Astrocyte of the spinal cord (primary cell): Measurements from ENCODE around the gene HS3ST3A1.

Experiments used
- DNase-seq: peaks from one replicate; pipeline ENCODE4 v3.0.0; 2011; ENCODE audit warnings: low read depth, low spot score
- H3K4me3 ChIP-seq: 2 replicates; pipeline ENCODE4 v1.5.1; 2011; ENCODE audit warnings: low read depth, mild to moderate bottlenecking, low read length, moderate library complexity
- in situ Hi-C: cut with HindIII; loops from 2 replicates; pipeline ENCODE4 v1.10.0; 2017; ENCODE audit warnings: low sequenced_read_pairs
- TF ChIP-seq, protein P1 (sequence below): IDR thresholded peaks from 2 replicates; pipeline ENCODE4 v1.5.1; 2012; ENCODE audit warnings: low read depth, mild to moderate bottlenecking, low read length, inconsistent platforms

HS3ST3A1 gene

DNA sequence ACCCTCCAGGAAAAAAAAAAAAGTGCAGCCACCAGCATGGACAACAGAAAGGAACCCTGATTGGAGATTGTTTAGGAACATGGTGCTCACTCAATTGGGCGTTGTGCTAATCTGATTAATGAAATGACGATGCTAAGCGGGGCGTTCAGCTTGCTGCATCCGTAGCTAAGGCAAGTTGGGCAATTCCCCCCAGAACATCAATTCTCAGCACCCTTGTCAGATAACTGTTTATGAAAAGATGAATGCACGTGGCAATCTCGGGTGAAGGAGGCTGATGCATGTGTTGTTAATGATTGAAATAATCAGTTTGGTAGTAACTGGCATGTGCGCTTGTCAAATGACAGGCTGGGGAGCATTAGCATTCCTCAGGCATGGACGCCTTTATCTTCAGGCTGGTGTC is 57.0 kb downstream of the HS3ST3A1 start:
- TF ChIP-seq, protein P1, sequence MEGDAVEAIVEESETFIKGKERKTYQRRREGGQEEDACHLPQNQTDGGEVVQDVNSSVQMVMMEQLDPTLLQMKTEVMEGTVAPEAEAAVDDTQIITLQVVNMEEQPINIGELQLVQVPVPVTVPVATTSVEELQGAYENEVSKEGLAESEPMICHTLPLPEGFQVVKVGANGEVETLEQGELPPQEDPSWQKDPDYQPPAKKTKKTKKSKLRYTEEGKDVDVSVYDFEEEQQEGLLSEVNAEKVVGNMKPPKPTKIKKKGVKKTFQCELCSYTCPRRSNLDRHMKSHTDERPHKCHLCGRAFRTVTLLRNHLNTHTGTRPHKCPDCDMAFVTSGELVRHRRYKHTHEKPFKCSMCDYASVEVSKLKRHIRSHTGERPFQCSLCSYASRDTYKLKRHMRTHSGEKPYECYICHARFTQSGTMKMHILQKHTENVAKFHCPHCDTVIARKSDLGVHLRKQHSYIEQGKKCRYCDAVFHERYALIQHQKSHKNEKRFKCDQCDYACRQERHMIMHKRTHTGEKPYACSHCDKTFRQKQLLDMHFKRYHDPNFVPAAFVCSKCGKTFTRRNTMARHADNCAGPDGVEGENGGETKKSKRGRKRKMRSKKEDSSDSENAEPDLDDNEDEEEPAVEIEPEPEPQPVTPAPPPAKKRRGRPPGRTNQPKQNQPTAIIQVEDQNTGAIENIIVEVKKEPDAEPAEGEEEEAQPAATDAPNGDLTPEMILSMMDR = no peak
- no peak overlapping the region for H3K4me3 ChIP-seq
- no peak for DNase-seq
- in situ Hi-C loops = no loop called here

DNA sequence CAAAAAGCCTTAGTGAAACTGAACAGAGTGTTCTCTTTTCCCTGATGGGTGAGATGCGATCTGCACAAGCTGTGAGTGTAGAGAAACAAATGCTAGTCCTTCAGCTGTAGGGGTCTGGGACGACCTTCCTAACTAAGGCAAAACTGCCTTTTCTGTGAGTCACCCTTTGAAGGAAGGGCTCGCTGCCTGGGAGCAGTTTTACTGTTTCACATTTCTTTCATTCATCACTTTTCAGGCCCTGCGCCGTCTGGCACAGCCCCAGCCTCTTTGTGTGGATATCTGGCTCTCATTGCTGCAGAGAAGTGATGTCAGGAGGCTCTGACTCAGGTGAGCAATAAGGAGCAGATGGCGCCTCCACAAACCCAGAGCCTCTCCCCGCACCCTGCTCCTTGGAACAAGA is 57.4 kb downstream of the HS3ST3A1 start:
- no peak overlapping the region for H3K4me3 ChIP-seq
- TF ChIP-seq, protein P1 = no peak
- in situ Hi-C loops = no loop called here
- DNase-seq = peak; percentile 99

GRCh38 chr17:13542636-13543035 is 59.1 kb downstream of the HS3ST3A1 start:
- in situ Hi-C loops = no loop called here
- TF ChIP-seq, protein P1 = no peak
- H3K4me3 ChIP-seq = no peak overlapping the region
- no peak for DNase-seq

GRCh38 chr17:13541032-13541480 is 60.7 kb downstream of the HS3ST3A1 start:
- in situ Hi-C loops = no loop called here
- H3K4me3 ChIP-seq = no peak overlapping the region
- peak; percentile 97 for DNase-seq
- TF ChIP-seq, protein P1 = no peak

DNA sequence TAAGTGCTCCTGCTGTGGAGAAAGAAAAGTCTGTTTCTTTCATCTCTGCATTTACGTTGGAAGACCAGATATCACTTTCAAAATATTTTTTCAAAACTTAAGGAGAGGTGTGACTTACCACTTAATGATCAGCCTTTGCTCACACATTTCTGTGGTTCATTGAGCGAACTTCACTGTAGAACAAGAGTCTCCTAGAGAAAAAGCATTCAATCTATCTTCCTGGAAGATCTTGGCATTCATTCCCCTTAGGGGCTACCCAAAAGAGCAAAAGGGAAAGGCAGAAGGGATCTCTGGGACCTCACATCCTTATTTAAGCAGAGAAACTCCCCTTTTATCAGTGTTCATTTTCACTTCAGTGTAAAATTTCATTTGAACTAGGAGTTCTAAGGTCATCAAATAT is 61.2 kb downstream of the HS3ST3A1 start:
- no peak for DNase-seq
- no peak overlapping the region for H3K4me3 ChIP-seq
- TF ChIP-seq, protein P1 = no peak
- in situ Hi-C loops = no loop called here

GRCh38 chr17:13539421-13539820 is 62.3 kb downstream of the HS3ST3A1 start:
- H3K4me3 ChIP-seq = no peak overlapping the region
- DNase-seq = no peak
- in situ Hi-C loops = no loop called here

More at GRCh38 chr17:13539421-13539820, 62.3 kb downstream of the HS3ST3A1 start:
- TF ChIP-seq, protein P1 = no peak
